Measurements from ENCODE around the gene OTOP1. TPM values are rescaled to one million over a fixed set of nuclear protein-coding genes. Genes with fewer than 3 reads are reported as not detected.
"Not testable (repeated sequence)": the region's sequence is repeated elsewhere in the genome, so short reads cannot be mapped to it uniquely, and the experiment has no call there.

OTOP1 gene
- total and polyA plus RNA-seq, 2 experiments from 2014 or later, result not detected

- no peaks in the 10 kb centered on the region for H4K20me1 ChIP-seq (ENCODE audit: insufficient read depth, poor library complexity, severe bottlenecking)
- DNase-seq (ENCODE audit: low spot score), result no peak
- 45% methylated on average over 4 of the region's 4 CpGs for WGBS (ENCODE audit: low lambda C conversion rate, missing lambda C conversion rate)
These were observed 26.1 kb downstream of the OTOP1 start for GRCh38 chr4:4200624-4201023.

GRCh38 chr4:4195354-4195753, 31.4 kb downstream of the OTOP1 start:
- Histone ChIP-seq H3K9me3 (ENCODE audit: low read depth) (no peaks in the 10 kb centered on the region), H3K27me3 (no peaks in the 10 kb centered on the region), H3K27ac (no peak overlapping the region), H3K4me3 (no peak overlapping the region), H2AFZ (no peak overlapping the region), H3K4me2 (no peak overlapping the region), H3K79me2 (no peaks in the 10 kb centered on the region), H3K9me2 (replicated peaks; ENCODE audit: insufficient read depth) (no peaks in the 10 kb centered on the region), H3K4me1 (ENCODE audit: insufficient read depth) (no peaks in the 10 kb centered on the region), H4K20me1 (ENCODE audit: insufficient read depth, poor library complexity, severe bottlenecking) (no peaks in the 10 kb centered on the region), H3K36me3 (replicated peaks; ENCODE audit: insufficient read depth, low read depth) (no peaks in the 10 kb centered on the region)
- TF ChIP-seq EZH2phosphoT487 (IDR thresholded peaks at IDR 0.05; ENCODE audit: low read depth, severe bottlenecking, unreplicated experiment), result no peak
- TF ChIP-seq EZH2 (IDR thresholded peaks at IDR 0.05; ENCODE audit: borderline replicate concordance), result no peak
- TF ChIP-seq CTCF (IDR thresholded peaks at IDR 0.05; ENCODE audit: poor library complexity), result no peak
- 94% methylated on average over 3 of the region's 3 CpGs for WGBS (ENCODE audit: low lambda C conversion rate, missing lambda C conversion rate)
- no peak for DNase-seq (ENCODE audit: low spot score)

More at GRCh38 chr4:4200624-4201023, 26.1 kb downstream of the OTOP1 start:
- no peak overlapping the region for H2AFZ ChIP-seq
- H3K4me1 ChIP-seq (ENCODE audit: insufficient read depth), result no peaks in the 10 kb centered on the region
- no peaks in the 10 kb centered on the region for H3K79me2 ChIP-seq
- no peak overlapping the region for H3K4me3 ChIP-seq
- H3K9me2 ChIP-seq (replicated peaks; ENCODE audit: insufficient read depth), result no peaks in the 10 kb centered on the region
- no peak overlapping the region for H3K4me2 ChIP-seq
- H3K27ac ChIP-seq, result no peak overlapping the region
- peaks cover 5% of the 10 kb centered on the region for H3K27me3 ChIP-seq
- no peaks in the 10 kb centered on the region for H3K36me3 ChIP-seq (replicated peaks; ENCODE audit: insufficient read depth, low read depth)
- TF ChIP-seq EZH2 (IDR thresholded peaks at IDR 0.05; ENCODE audit: borderline replicate concordance) (no peak), CTCF (IDR thresholded peaks at IDR 0.05; ENCODE audit: poor library complexity) (no peak), EZH2phosphoT487 (IDR thresholded peaks at IDR 0.05; ENCODE audit: low read depth, severe bottlenecking, unreplicated experiment) (no peak)
- no peaks in the 10 kb centered on the region for H3K9me3 ChIP-seq (ENCODE audit: low read depth)

- 77% methylated on average over 3 of the region's 3 CpGs for WGBS (ENCODE audit: low lambda C conversion rate, missing lambda C conversion rate)
- not testable (repeated sequence) for H3K36me3 ChIP-seq (replicated peaks; ENCODE audit: insufficient read depth, low read depth); H3K27me3 ChIP-seq; H3K9me2 ChIP-seq (replicated peaks; ENCODE audit: insufficient read depth); H3K27ac ChIP-seq; H3K4me3 ChIP-seq; H2AFZ ChIP-seq; DNase-seq (ENCODE audit: low spot score); H3K9me3 ChIP-seq (ENCODE audit: low read depth); H3K79me2 ChIP-seq; H3K4me2 ChIP-seq; H4K20me1 ChIP-seq (ENCODE audit: insufficient read depth, poor library complexity, severe bottlenecking); H3K4me1 ChIP-seq (ENCODE audit: insufficient read depth)
These were observed 38.2 kb downstream of the OTOP1 start for GRCh38 chr4:4188557-4188956.

GRCh38 chr4:4185528-4185927, 41.2 kb downstream of the OTOP1 start:
- no peak overlapping the region for H2AFZ ChIP-seq
- H3K79me2 ChIP-seq, result no peaks in the 10 kb centered on the region
- WGBS (ENCODE audit: low lambda C conversion rate, missing lambda C conversion rate), result 82% methylated on average over 3 of the region's 3 CpGs

More at GRCh38 chr4:4185528-4185927, 41.2 kb downstream of the OTOP1 start:
- no peaks in the 10 kb centered on the region for H3K27me3 ChIP-seq
- no peaks in the 10 kb centered on the region for H4K20me1 ChIP-seq (ENCODE audit: insufficient read depth, poor library complexity, severe bottlenecking)
- no peaks in the 10 kb centered on the region for H3K4me1 ChIP-seq (ENCODE audit: insufficient read depth)
- TF ChIP-seq EZH2 (IDR thresholded peaks at IDR 0.05; ENCODE audit: borderline replicate concordance) (no peak), CTCF (IDR thresholded peaks at IDR 0.05; ENCODE audit: poor library complexity) (no peak), EZH2phosphoT487 (IDR thresholded peaks at IDR 0.05; ENCODE audit: low read depth, severe bottlenecking, unreplicated experiment) (no peak)
- no peak overlapping the region for H3K4me2 ChIP-seq
- H3K27ac ChIP-seq, result no peak overlapping the region
- no peaks in the 10 kb centered on the region for H3K36me3 ChIP-seq (replicated peaks; ENCODE audit: insufficient read depth, low read depth)
- no peak overlapping the region for H3K4me3 ChIP-seq
- DNase-seq (ENCODE audit: low spot score), result no peak
- H3K9me3 ChIP-seq (ENCODE audit: low read depth), result no peaks in the 10 kb centered on the region
- no peaks in the 10 kb centered on the region for H3K9me2 ChIP-seq (replicated peaks; ENCODE audit: insufficient read depth)

Measured in hepatocyte (in vitro differentiated cells).